K562 (cell line): Measurements from ENCODE around the gene MAPK8IP1. TPM values are rescaled to one million over a fixed set of nuclear protein-coding genes. Genes with fewer than 3 reads are reported as not detected.

Experiments
- AFF4 ChIP-seq: sonication (generic); formaldehyde crosslinking; IDR thresholded peaks from 2 replicates; pipeline ENCODE4 v1.8.0; 2023; ENCODE audit warnings: mild to moderate bottlenecking, missing genetic modification reagents
- ELF2 ChIP-seq: fragments of 250-450 bp; sonication (Bioruptor Pico); IDR thresholded peaks from 2 replicates; pipeline ENCODE4 v1.5.0; 2021; ENCODE audit warnings: mild to moderate bottlenecking
- FOXK1 ChIP-seq: sonication (generic); formaldehyde crosslinking; IDR thresholded peaks from 2 replicates; pipeline ENCODE4 v1.8.0; 2022; ENCODE audit warnings: missing genetic modification reagents, mild to moderate bottlenecking, borderline replicate concordance
- FOXO4 ChIP-seq: fragments of 450-650 bp; formaldehyde crosslinking; IDR thresholded peaks from 2 replicates; pipeline ENCODE4 v1.4.0; 2020; ENCODE audit warnings: mild to moderate bottlenecking, moderate library complexity
- KHSRP ChIP-seq: fragments of 450-650 bp; IDR thresholded peaks from 2 replicates; pipeline ENCODE4 v1.6.1; 2017
- MYC ChIP-seq, 2 experiments: fragments of 250-450 bp in 1 of 2; sonication (Bioruptor Pico) in 1 of 2; IDR thresholded peaks; 2 replicates each; pipeline versions ENCODE4 v1.5.1 to v1.6.1; 2012 to 2021; ENCODE audit warnings: low read depth in 2 of 2, borderline replicate concordance in 1 of 2, improper control_type of control experiment in 1 of 2, low read length in 1 of 2, mild to moderate bottlenecking in 1 of 2, moderate library complexity in 1 of 2
- PBX2 ChIP-seq, 2 experiments: IDR thresholded peaks in 1 of 2; conservative IDR thresholded peaks in 1 of 2; 2 replicates each; pipeline ENCODE4 v1.6.1; 2016; ENCODE audit warnings: low read depth in 2 of 2, mild to moderate bottlenecking in 1 of 2, missing compliant biosample characterization in 1 of 2, missing genetic modification characterization in 1 of 2, moderate library complexity in 1 of 2
- POLR2AphosphoS2 ChIP-seq: IDR thresholded peaks from 2 replicates; pipeline ENCODE4 v1.6.1; 2012; ENCODE audit warnings: low read length, improper control_type of control experiment
- RBM22 ChIP-seq: fragments of 200-400 bp; formaldehyde crosslinking; IDR thresholded peaks from 2 replicates; pipeline ENCODE4 v1.6.1; 2018; ENCODE audit warnings: low read length, low read depth; ENCODE audit not compliant: poor library complexity, severe bottlenecking
- ZBTB7A ChIP-seq: IDR thresholded peaks from 2 replicates; pipeline ENCODE4 v1.6.1; 2011; ENCODE audit warnings: low read depth, mild to moderate bottlenecking, low read length, moderate library complexity, borderline replicate concordance; ENCODE audit not compliant: control insufficient read depth
- ZNF217 ChIP-seq: sonication (generic); formaldehyde crosslinking; IDR thresholded peaks from 2 replicates; pipeline ENCODE4 v1.8.0; 2022; ENCODE audit warnings: mild to moderate bottlenecking, missing genetic modification reagents
- ZSCAN29 ChIP-seq: fragments of 450-650 bp; IDR thresholded peaks from 2 replicates; pipeline ENCODE4 v1.6.1; 2017
- polyA plus RNA-seq, 8 experiments: library from polyadenylated mRNA; depleted of rRNA in 4 of 8; stranded (reverse) in 5 of 8; unstranded in 3 of 8; fragments of >200 nt; fragmentation: Nextera tagmentation in 2 of 8; fragmentation: Illumina TruSeq in 1 of 8; extraction: Ambion mirVana in 2 of 8; extraction: Trizol in 1 of 8; gene quantifications; 2 replicates each; pipeline versions ENCODE4 v1.2.1 to v1.2.3, GENCODE V29; 2011 to 2014; ENCODE audit warnings: inconsistent platforms in 1 of 8, missing spikeins in 1 of 8
- total RNA-seq, 7 experiments: library from RNA; depleted of rRNA in 6 of 7; stranded (reverse); fragments of >200 nt in 6 of 7; fragmentation: Illumina TruSeq in 2 of 7; extraction: Trizol in 2 of 7; gene quantifications; 2 replicates each; pipeline versions ENCODE4 v1.2.1 to v1.2.3, GENCODE V29; 2011 to 2021; ENCODE audit warnings: low replicate concordance in 1 of 7
- TF ChIP-seq, protein P1 (sequence below): fragments of 450-650 bp; IDR thresholded peaks from 2 replicates; pipeline ENCODE4 v1.6.1; 2016; ENCODE audit warnings: antibody characterized with exemption
- TF ChIP-seq, protein P2 (sequence below): sonication (generic); formaldehyde crosslinking; IDR thresholded peaks from 2 replicates; pipeline ENCODE4 v1.8.1; 2023; ENCODE audit warnings: mild to moderate bottlenecking, missing genetic modification reagents, moderate library complexity

The MAPK8IP1 gene
- total and polyA plus RNA-seq, 9 of the 15 experiments (the other 6 are each of a cell fraction or from before 2014, with no cell fraction given) = 0.13 to 6.9 (median 2.5) TPM

- TF ChIP-seq FOXK1 (CRISPR knock-in tag) = no peak
- TF ChIP-seq ZNF217 (CRISPR knock-in tag) = no peak
- no peak for TF ChIP-seq ELF2 (CRISPR knock-in tag)
- 0 out of 2 replicates have a peak, but pooled peaks have one; percentile 10 for TF ChIP-seq MYC (IDR thresholded peaks at IDR 0.05; ENCODE audit: low read depth, low read length)
- no peak for TF ChIP-seq MYC (CRISPR knock-in tag; IDR thresholded peaks at IDR 0.05; ENCODE audit: borderline replicate concordance, low read depth)
- TF ChIP-seq, protein P1, sequence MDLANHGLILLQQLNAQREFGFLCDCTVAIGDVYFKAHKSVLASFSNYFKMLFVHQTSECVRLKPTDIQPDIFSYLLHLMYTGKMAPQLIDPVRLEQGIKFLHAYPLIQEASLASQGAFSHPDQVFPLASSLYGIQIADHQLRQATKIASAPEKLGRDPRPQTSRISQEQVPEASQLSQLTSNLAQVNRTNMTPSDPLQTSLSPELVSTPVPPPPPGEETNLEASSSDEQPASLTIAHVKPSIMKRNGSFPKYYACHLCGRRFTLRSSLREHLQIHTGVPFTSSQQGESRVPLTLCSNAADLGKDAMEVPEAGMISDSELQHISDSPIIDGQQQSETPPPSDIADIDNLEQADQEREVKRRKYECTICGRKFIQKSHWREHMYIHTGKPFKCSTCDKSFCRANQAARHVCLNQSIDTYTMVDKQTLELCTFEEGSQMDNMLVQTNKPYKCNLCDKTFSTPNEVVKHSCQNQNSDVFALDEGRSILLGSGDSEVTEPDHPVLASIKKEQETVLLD = no peak
- TF ChIP-seq ZSCAN29 = no peak
- no peak for TF ChIP-seq FOXO4 (CRISPR knock-in tag)
- no peak for TF ChIP-seq RBM22
- peak; percentile 78 for TF ChIP-seq ZBTB7A
- TF ChIP-seq KHSRP = no peak
- no peak for TF ChIP-seq PBX2 (CRISPR knock-in tag; IDR thresholded peaks at IDR 0.05; ENCODE audit: low read depth)
- TF ChIP-seq PBX2 (tag; conservative IDR thresholded peaks at IDR 0.05; ENCODE audit: low read depth) = no peak
- no peak for TF ChIP-seq AFF4 (CRISPR knock-in tag)
- TF ChIP-seq POLR2AphosphoS2 = no peak
- TF ChIP-seq, protein P2, sequence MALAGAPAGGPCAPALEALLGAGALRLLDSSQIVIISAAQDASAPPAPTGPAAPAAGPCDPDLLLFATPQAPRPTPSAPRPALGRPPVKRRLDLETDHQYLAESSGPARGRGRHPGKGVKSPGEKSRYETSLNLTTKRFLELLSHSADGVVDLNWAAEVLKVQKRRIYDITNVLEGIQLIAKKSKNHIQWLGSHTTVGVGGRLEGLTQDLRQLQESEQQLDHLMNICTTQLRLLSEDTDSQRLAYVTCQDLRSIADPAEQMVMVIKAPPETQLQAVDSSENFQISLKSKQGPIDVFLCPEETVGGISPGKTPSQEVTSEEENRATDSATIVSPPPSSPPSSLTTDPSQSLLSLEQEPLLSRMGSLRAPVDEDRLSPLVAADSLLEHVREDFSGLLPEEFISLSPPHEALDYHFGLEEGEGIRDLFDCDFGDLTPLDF (CRISPR knock-in tag) = no peak
Measured at GRCh38 chr11:45922425-45923082, 37.1 kb downstream of the MAPK8IP1 start, which contains the start of gene LARGE2 (continued).
